Transverse colon (tissue), 4 donors: ENCODE measurements around the gene SNPH. TPM values are rescaled to one million over a fixed set of nuclear protein-coding genes. Genes with fewer than 3 reads are reported as not detected.

ENCODE experiments used
- DNase-seq: peaks from one replicate; pipeline ENCODE4 v3.0.0-alpha.2; 2019
- H3K27ac ChIP-seq, 4 donors: fragments of 200-600 bp; sonication (generic); 2 replicates each; pipeline ENCODE4 v1.5.1; 2016 to 2018; ENCODE audit warnings: inconsistent platforms in 4 of 4
- H3K27me3 ChIP-seq: fragments of 200-600 bp; sonication (generic); 2 replicates; pipeline ENCODE4 v1.5.1; 2017; ENCODE audit warnings: inconsistent platforms
- H3K36me3 ChIP-seq, 4 donors: fragments of 200-600 bp; sonication (generic); 2 replicates each; pipeline ENCODE4 v1.5.1; 2017 to 2019; ENCODE audit warnings: inconsistent platforms in 4 of 4
- H3K4me1 ChIP-seq, 4 donors: fragments of 200-600 bp; sonication (generic); 2 replicates each; pipeline ENCODE4 v1.5.1; 2017 to 2020; ENCODE audit warnings: inconsistent platforms in 4 of 4
- H3K4me3 ChIP-seq, 4 donors: fragments of 200-600 bp; sonication (generic); 1 replicate in 1 of 4; 2 replicates in 3 of 4; pipeline versions ENCODE4 v1.5.1 to v1.6.1; 2017 to 2019; ENCODE audit warnings: inconsistent platforms in 4 of 4
- H3K9me3 ChIP-seq, 2 donors: fragments of 200-600 bp; sonication (generic); 2 replicates each; pipeline ENCODE4 v1.5.1; 2017 to 2019; ENCODE audit warnings: inconsistent platforms in 2 of 2
- EP300 ChIP-seq: sonication (generic); formaldehyde crosslinking; IDR thresholded peaks from one replicate; pipeline ENCODE4 v1.6.1; 2017; ENCODE audit warnings: antibody characterized with exemption, low read depth
- POLR2A ChIP-seq: fragments of 450-650 bp; IDR thresholded peaks from one replicate; pipeline ENCODE4 v1.6.1; 2016; ENCODE audit warnings: antibody characterized with exemption, mild to moderate bottlenecking, moderate library complexity
- POLR2AphosphoS5 ChIP-seq, 3 donors: sonication (generic); formaldehyde crosslinking; IDR thresholded peaks; one replicate each; pipeline ENCODE4 v1.6.1; 2016; ENCODE audit warnings: antibody characterized with exemption in 3 of 3
- WGBS, 2 donors: methylation state at CpG; one replicate each; pipeline ENCODE4 v1.1.5; 2018; ENCODE audit warnings: low coverage in 1 of 2; 5-methylcytosine and 5-hydroxymethylcytosine counted together
- in situ Hi-C, 4 donors: fragments of 200-750 bp; cut with MboI; loops; one replicate each; pipeline versions ENCODE4 v1.15.0 to v1.15.1; 2017; ENCODE audit warnings: low sequenced_read_pairs in 3 of 4, low pct_ligation_motif_present in 1 of 4, low pct_unique_long_range_greater_than_20kb in 1 of 4
- intact Hi-C: fragments of 100-400 bp; cut with DNase I; formaldehyde crosslinking; loops from one replicate; pipeline ENCODE4 v1.15.1; 2023; ENCODE audit warnings: low total_unique reads
- total RNA-seq, 4 donors: library from RNA; depleted of rRNA; stranded (reverse); fragments of >200 nt; gene quantifications; one replicate each; pipeline ENCODE4 v1.1.0, GENCODE V29; 2016
- TF ChIP-seq, protein P1 (sequence below), 5 experiments: fragments of 200-600 bp in 3 of 5; fragments of 450-650 bp in 2 of 5; sonication (generic) in 3 of 5; IDR thresholded peaks; 1 replicate in 2 of 5; 2 replicates in 3 of 5; pipeline ENCODE4 v1.5.1; 2016 to 2017; ENCODE audit warnings: antibody characterized with exemption in 5 of 5, inconsistent platforms in 3 of 5, mild to moderate bottlenecking in 2 of 5, moderate library complexity in 1 of 5

Gene SNPH
- total RNA-seq, 4 donors from 2014 or later = 2.2 to 2.6 (median 2.3) TPM

DNA sequence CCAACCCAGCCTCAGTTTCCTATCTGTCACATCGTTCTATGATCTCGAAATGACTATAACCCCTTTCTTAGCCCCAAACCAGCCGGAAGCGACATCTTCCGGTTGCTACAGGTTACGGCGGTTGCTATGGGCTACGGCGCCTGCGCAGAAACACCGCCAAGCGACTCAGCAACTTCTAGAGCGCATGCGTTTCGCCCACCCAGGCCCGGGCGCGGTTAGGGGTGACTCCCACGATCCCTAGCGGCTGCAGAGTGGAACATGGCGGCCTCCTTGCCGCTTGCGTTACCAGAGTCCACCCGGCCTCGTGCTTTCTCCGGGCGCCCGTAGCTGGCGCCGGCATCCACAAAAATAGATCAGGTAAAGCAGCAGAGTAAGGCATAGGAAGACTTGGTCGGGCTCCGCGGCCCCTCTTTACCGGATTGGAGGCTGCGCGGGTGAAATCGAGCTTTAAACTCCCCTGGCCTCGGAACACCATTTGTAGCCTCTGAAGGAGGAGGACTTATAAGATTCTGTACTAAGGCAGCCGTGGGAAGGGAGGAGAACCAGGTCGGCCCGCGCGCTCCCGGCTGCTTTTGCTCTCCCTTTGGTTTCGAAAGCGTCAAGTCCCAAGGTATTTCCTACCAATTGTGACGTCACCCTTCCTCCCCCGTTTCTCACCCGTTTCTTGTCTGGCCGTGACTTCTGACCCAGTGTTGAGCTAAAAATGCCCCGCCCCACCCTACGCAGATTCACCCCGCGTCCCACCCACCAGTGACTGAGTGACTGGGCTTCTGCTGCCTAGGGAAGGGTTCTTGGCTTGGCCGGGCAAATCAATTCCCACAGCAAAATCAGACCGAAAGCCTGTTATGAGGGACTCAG, 59.3 kb downstream of the SNPH start:
- no peaks in the 10 kb centered on the region for H3K9me3 ChIP-seq
- intact Hi-C loops = loop anchor here (2.0 kb wide), 1 partner anchor 67 kb away; the partner anchor contains the start of gene FKBP1A
- H3K27ac ChIP-seq = peak overlapping the region; percentile 93 to 99 (median 98)
- peaks cover 35 to 57% (median 49%) of the 10 kb centered on the region in 4 donors for H3K4me1 ChIP-seq
- DNase-seq = peak; percentile 98
- TF ChIP-seq POLR2A (peak; percentile 93), EP300 (no peak), POLR2AphosphoS5 (IDR thresholded peaks at IDR 0.05) (peak; percentile 82 to 93 (median 91))
- TF ChIP-seq, protein P1, sequence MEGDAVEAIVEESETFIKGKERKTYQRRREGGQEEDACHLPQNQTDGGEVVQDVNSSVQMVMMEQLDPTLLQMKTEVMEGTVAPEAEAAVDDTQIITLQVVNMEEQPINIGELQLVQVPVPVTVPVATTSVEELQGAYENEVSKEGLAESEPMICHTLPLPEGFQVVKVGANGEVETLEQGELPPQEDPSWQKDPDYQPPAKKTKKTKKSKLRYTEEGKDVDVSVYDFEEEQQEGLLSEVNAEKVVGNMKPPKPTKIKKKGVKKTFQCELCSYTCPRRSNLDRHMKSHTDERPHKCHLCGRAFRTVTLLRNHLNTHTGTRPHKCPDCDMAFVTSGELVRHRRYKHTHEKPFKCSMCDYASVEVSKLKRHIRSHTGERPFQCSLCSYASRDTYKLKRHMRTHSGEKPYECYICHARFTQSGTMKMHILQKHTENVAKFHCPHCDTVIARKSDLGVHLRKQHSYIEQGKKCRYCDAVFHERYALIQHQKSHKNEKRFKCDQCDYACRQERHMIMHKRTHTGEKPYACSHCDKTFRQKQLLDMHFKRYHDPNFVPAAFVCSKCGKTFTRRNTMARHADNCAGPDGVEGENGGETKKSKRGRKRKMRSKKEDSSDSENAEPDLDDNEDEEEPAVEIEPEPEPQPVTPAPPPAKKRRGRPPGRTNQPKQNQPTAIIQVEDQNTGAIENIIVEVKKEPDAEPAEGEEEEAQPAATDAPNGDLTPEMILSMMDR (IDR thresholded peaks at IDR 0.05) = peak; percentile 19 to 77 (median 35)
- no peaks in the 10 kb centered on the region for H3K27me3 ChIP-seq
- peak overlapping the region; percentile 42 to 83 (median 78) for H3K4me3 ChIP-seq
- 0% methylated on average over 34 of the region's 56 CpGs; no CpG with 5 or more reads in 1 of the 2 donors for WGBS, 2 donors
- in situ Hi-C loops = no loop called here
- no peaks in the 10 kb centered on the region for H3K36me3 ChIP-seq

DNA sequence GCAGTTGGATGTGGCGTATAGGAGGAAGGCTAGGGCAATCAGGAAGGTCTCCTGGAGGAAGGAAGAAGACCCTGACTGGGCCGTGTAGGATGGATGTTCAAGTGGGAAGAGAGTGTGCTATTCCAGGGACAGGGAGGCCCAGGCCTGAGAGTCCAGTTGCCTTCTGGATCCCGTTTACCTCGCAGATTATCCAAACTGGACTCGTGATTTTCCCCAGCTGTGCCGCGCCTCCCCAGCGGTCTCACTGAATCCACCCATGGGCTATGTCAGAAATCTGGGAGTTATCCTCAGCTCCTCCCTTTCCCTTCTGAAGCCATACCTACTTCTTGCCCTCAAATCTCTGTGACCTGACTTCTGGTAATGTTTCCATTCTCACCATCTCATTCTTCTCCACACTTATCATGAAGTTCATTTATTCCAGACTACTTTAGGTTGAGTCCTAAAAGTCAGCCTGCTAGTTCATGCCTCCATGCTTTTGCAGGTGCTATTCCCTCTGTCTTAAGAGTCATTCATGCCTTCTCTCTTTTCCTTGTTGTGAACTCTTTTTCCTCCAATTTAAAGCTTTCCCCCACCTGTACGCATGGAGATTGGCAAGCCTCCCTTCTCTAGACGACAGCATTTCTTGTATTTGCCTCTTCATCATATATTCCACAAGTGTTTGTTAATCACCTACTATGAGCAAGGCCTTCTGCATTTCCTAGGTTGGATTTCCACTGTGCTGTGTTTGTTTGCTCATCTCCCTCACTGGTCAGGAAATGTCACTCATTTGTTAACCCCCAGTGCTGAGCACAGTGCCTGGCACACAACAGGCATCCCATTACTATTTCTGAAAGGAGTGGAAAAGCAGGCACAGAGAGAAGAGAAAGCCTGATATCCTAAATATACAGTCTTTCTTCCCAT, 60.2 kb downstream of the SNPH start:
- H3K27ac ChIP-seq = peak overlapping the region; percentile 93 to 99 (median 98)
- TF ChIP-seq EP300 = no peak
- no peaks in the 10 kb centered on the region for H3K36me3 ChIP-seq
- no peaks in the 10 kb centered on the region for H3K27me3 ChIP-seq
- WGBS, 2 donors = 31 to 100% methylated on average over 2 to 10 of the region's 10 CpGs
- H3K4me3 ChIP-seq = peak overlapping the region; percentile 42 to 83 (median 78)
- in situ Hi-C loops = no loop called here
- DNase-seq = peak; percentile 33
- intact Hi-C loops = no loop called here
- no peaks in the 10 kb centered on the region for H3K9me3 ChIP-seq
- H3K4me1 ChIP-seq = peaks cover 39 to 63% (median 53%) of the 10 kb centered on the region in 4 donors

DNA sequence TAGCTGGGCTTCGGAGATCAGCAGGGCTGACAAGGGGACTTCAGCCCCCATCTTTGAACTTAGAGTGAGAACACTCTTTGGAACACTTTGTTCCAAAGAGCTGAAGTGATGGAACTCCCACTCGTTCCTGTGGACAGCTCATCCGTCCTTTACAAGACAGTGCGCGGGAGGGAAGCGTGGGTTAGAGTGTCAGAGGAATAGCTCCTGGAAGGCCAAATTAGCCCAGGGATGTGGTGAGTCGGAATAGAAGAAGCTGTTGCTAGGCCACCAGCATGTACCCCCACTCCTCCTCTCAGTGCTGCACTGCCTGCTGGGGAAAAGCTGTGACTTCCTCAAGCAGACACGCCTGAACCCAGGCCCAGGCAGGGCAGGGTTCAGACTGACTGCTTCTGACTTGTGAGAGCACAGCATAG, 61.2 kb downstream of the SNPH start:
- H3K4me3 ChIP-seq = peak overlapping the region in 1 of 4 donors; percentile 79

DNA sequence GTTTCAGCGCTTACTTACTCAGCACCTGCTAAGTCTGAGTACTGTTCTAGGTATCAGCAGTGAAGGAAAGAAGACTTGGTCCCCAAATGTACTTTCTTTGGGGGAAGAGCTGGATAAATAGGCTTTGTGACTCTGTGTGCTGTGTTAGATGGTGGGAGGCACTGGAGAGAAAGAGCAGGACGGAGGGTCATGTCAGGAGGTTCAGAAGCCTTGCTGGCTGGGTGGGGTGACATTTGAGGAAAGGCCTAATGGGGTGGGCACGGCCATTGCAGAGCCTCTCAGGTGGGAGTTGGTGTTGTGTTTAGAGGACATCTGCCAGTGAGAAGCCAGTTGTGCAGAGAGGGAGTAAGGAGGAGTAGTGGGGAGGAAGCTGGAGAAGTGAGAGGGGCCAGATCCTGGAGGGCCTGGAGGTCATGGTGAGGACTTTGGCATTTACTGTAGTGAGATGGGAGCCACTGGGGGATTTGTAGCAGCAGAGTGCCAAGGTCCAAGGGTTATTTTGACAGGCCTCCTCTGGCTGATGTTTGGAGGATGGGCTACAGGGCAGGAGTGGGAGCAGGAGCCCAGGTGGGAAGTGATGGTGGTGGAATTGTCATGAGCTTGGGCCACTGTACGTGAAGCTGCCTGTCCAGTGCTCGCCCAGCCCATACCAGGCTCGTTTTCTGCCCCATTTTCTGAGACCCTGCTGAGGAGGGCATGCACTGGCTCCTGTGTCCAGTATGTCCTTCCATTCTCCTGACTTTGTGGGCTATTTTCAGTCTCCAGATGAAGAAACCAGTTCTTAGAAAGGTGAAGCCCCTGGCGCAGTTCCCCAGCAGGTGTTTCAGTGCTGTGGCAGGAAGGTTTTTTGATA, 62.0 kb downstream of the SNPH start:
- Histone ChIP-seq H3K9me3 (no peaks in the 10 kb centered on the region), H3K4me1 (peaks cover 39 to 63% (median 53%) of the 10 kb centered on the region in 4 donors), H3K4me3 (peak overlapping the region in 3 of 4 donors; percentile 29 to 79 (median 30)), H3K27me3 (no peaks in the 10 kb centered on the region), H3K36me3 (no peaks in the 10 kb centered on the region), H3K27ac (peak overlapping the region; percentile 93 to 99 (median 98))
- in situ Hi-C loops (no loop called here), intact Hi-C loops (no loop called here)
- TF ChIP-seq, protein P1 (IDR thresholded peaks at IDR 0.05) = peak in 2 of 5 experiments; percentile 10 to 45
- TF ChIP-seq EP300 (no peak), POLR2AphosphoS5 (IDR thresholded peaks at IDR 0.05) (peak in 2 of 3 donors; percentile 56 to 62), POLR2A (peak; percentile 41)
- WGBS, 2 donors = 83 to 85% methylated on average over 2 to 7 of the region's 7 CpGs
- peak; percentile 46 for DNase-seq

More for the DNA sequence above, 61.2 kb downstream of the SNPH start:
- in situ Hi-C loops = no loop called here
- H3K27ac ChIP-seq = peak overlapping the region; percentile 93 to 99 (median 98)
- DNase-seq = peak; percentile 41
- H3K27me3 ChIP-seq = no peaks in the 10 kb centered on the region
- intact Hi-C loops = no loop called here
- no peaks in the 10 kb centered on the region for H3K9me3 ChIP-seq
- TF ChIP-seq POLR2AphosphoS5 (IDR thresholded peaks at IDR 0.05) (peak in 1 of 3 donors; percentile 72), POLR2A (no peak)
- H3K36me3 ChIP-seq = no peaks in the 10 kb centered on the region
- peaks cover 39 to 63% (median 53%) of the 10 kb centered on the region in 4 donors for H3K4me1 ChIP-seq
- 76% methylated on average over 8 of the region's 8 CpGs; no CpG with 5 or more reads in 1 of the 2 donors for WGBS, 2 donors
